Sciatic nerve (tissue), 2 donors: ENCODE measurements around the gene MMP25. TPM values are rescaled to one million over a fixed set of nuclear protein-coding genes. Genes with fewer than 3 reads are reported as not detected.
A peak's percentile ranks its signal among the peaks of the same experiment; 100 is the strongest.

Experiments used
- ATAC-seq: fragments of 200-7000 bp; cut with Tn5 transposase; one replicate; pipeline ENCODE4 v1.9.1; 2020; ENCODE audit warnings: mild to moderate bottlenecking, moderate library complexity
- DNase-seq: peaks from one replicate; pipeline ENCODE4 v3.0.0-alpha.2; 2020; ENCODE audit warnings: low spot score
- intact Hi-C: fragments of 100-400 bp; cut with DNase I; formaldehyde crosslinking; loops from one replicate; pipeline ENCODE4 v1.14.2; 2022
- total RNA-seq: library from RNA; stranded (reverse); fragmentation: NEBNext Ultra II Directional; extraction: Animal tissue kit (Norgen Biotek cat#: 25700); gene quantifications from one replicate; pipeline ENCODE4 v1.2.1, GENCODE V29; 2021
- donor health status: DM: no; HTN: no; CAD: no.
- donor health status: DM: no; HTN: no; CAD: no.

Gene MMP25
- total RNA-seq, 1 donor from 2014 or later, result 9.1 TPM

DNA sequence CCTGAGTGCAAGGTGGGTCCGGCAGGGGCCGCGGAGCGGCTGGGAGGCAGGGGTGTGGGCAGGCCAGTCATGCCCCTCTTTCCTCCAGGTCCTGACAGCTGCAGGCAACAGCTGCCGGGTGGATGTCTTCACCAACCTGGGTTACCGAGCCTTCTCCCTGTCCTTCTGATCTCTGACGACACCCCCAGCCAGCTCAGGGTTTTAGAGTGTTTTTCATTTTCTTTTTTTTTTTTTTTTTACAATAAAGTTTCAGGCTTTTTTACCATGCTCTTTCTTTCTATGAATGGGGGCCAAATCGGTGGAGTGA, 18.9 kb upstream of the MMP25 start:
- ATAC-seq (no peak), DNase-seq (no peak)
- intact Hi-C loops, result no loop called here

GRCh38 chr16:3027983-3028715, 18.2 kb upstream of the MMP25 start:
- DNase-seq (peak; percentile 82), ATAC-seq (no peak)
- intact Hi-C loops, result no loop called here

- intact Hi-C loops, result no loop called here
- no peak for DNase-seq
- ATAC-seq, result no peak
Observed at GRCh38 chr16:3028716-3029319, 17.5 kb upstream of the MMP25 start.

GRCh38 chr16:3029491-3030221, 16.7 kb upstream of the MMP25 start:
- intact Hi-C loops, result no loop called here
- no peak for DNase-seq
- no peak for ATAC-seq

DNA sequence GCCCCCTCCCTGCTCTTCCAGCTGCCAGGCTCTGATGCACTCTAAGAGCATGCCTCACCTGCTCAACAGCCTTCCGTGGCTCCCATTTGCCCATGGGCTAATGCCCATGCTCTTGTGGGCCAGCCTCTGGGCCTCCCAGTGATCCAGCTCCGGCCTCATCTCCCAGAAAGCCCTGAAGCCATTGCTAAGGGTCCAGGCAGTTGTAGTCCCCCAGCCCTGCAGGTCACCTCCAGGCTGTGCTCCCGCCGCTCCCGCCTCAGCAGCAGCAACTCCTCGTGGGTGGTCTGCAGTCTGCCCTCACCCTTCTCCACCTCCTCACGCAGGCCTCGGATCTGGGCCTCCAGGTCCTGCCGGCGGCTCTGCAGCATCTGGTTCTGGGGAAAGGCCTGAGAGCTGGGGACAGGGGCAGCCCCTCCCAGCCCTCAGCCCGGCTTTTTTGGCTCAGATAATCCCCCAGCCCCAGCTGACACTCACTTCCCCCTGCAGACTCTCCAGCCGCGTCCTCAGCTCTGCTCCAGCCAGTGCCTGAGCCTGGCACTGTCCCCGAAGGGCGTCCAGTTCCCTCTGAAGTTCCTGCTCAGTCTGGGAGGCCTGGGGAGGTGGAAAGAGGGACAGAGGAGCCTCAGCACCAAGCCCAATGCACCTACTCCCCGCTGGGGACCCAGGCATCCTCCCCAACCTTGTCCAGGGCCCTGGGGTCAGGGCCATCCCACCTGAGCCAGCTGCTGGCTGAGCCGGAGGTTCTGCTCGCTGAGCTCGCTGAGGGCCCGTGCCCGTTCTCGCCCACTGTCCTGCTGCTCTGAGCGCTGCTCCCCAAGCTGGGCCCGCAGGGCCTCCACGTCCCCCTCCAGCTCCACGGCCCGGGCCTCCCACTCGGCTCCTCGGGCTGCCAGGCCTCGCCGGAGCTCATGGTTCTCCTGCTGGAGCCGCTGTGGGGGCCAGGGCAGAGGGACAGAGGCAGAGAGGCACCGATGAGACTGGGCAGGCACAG, 15.8 kb upstream of the MMP25 start:
- ATAC-seq, result no peak
- intact Hi-C loops, result no loop called here

DNA sequence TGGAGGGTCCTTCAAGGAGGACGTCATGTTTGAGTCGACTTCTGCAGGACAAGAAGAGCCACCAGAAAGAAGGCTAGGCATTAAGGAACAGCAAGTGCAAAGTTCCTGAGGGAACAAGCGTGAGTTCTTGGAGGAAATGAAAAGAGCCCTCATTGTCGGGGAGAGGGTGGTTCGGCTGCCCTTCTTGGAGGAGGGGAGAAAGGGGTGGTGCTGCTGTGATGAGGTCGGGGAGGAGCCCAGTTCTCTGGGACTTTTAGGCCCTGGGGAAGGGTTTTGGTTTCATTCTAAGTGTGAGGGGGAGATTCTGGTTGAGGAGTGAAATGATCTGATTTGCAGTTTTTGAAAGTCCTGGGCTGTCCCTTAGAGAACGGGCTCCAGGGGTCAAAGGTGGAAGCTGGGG, 13.7 kb upstream of the MMP25 start:
- intact Hi-C loops, result no loop called here
- DNase-seq, result no peak
- no peak for ATAC-seq

More for the DNA sequence above, 15.8 kb upstream of the MMP25 start:
- no peak for DNase-seq

- intact Hi-C loops, result no loop called here
- no peak for ATAC-seq
- no peak for DNase-seq
Observed at GRCh38 chr16:3035289-3035971, 10.9 kb upstream of the MMP25 start.

DNA sequence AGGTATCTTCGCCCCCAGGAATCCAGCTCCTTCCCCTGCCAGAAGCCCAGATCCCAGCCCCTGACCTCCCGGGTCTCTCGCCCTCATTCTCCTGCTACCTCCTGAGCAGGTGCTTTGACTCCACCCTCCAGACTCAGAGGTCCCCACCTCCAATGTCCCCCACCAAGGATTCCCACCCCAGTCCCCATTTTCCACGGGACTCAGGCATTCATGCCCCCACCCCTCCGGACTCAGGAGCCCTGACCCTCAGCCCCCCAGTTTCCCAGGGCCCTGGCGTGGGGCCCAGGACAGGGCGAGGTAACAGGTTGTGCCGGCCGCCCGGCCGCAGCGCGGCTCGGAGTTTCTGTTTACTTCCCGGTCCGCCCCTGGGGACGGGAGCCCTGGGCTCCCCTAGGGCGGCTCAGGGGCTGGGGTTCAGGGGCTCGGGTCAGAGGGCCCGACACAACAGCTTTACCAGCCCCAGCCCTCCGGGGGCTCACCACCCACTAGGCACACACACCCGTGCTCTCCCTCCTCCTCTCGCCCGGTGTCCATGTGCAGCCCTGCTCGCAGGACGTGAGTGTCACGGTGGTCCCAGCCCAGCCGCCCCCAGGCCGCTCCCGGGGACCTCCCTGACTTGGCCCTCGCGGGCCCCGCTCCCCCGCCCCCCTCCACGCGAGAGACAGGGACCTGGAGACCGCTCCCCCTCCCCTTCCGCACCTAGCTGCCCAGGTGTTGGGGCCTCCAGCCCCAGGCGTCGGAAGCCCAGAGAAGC, 10.2 kb upstream of the MMP25 start:
- intact Hi-C loops, result no loop called here
- DNase-seq (no peak), ATAC-seq (no peak)

DNA sequence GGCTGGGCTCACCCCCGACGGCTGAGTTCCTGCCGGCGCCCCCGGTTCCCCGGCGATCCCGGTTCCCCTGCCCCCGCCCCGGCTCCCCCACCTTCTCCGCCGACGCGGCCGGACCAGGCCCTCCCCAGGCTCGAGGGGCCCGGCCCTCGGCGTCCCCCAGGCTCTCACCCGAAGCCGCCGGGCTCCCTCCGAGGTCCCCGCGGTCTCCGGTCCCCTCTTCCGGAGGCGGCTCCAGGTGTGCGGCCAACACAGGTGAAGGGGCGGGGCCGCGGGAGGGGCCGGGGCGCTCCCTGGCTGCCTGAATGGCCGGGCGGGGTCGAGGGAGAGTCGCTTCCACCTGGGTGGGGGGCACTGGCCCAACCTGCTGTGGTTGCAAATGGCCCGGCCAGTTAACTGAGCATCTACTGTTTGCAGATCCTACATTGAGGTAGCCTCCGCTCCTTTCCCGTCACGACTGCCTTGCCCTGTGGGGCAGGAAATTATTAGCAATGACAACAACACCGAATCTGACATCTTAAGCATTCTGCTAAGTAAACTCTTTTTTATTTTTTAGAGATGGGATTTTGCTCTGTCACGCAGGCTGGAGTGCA, 9.5 kb upstream of the MMP25 start, which contains the start of gene BICDL2:
Gene BICDL2 (minus strand): TSS at position 219 of the 590 bp plus-strand sequence. CDS start 1,448 bp downstream, outside the sequence.
- intact Hi-C loops, result no loop called here
- DNase-seq (no peak), ATAC-seq (no peak)

DNA sequence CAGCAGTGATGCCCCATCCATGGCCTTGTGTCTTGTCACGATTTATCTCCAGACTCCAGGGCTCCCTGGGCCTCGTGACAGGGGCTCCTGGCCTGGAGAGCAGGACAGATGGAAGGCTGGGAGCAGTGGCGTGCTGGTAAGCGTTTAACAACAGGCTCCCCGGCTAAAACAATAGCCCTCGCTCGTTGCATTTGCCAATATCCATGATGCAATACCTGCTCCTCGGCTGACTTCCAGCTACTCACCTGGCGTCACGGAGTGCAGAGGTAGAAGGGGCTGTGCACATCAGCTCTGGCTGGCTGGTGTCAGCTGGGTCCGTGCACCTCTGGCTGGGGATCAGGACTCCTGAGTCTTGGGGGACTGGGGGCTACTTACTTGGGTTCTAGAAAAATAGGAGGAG, 8.1 kb upstream of the MMP25 start:
- ATAC-seq (no peak), DNase-seq (no peak)
- intact Hi-C loops, result no loop called here

DNA sequence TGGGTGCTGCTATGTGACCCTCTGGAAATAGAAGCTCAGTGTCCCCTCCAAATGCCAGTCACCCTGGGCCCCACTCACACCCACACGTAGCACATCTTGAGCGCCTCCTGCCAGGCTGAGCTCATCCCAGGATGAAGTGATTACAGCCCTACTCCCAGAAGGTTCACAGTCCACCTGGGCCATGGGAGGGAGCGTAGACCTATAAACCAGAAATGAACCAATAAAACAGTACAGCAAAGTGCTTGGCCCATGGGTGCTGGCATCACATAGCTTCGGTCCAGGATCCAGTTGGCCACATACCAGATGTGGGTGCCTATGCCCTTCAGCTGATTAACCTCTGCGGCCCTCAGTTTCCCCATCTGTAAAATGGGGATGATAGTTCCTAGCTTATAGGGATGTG, 7.5 kb upstream of the MMP25 start:
- ATAC-seq (no peak), DNase-seq (no peak)
- intact Hi-C loops, result no loop called here

DNA sequence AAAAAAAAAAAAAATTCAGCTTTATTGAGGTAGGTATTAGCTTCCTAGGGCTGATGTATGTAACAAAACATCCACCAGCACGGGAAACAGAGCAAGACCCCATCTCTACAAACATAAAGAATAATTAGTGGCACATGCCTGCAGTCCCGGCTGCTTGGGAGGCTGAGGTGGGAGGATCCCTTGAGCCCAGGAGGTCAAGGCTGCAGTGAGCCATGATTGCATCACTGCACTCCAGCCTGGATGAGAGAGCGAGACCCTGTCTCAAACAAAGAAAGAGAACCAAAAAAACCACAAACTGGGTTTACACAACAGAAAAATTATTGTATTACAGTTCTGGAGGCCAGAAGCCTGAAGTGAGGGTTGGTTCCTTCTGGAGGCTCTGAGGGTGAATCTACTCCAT, 4.0 kb upstream of the MMP25 start:
- DNase-seq (no peak), ATAC-seq (no peak)
- intact Hi-C loops, result no loop called here

DNA sequence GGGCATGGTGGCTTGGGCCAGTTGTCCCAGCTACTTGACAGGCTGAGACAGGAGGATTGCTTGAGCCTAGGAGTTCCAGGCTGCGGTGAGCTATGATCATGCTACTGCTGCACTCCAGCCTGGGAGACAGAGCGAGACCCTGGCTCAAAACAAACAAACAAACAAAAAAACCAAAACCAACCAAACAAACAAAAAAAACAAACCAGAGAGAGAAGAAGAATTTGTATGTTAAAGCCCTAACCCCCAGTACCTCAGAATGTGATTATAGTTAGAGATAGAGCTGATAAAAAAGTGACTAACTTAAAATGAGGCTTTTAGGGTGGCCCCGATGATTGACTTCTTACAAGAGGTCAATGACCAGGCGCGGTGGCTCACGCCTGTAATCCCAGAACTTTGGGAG, 1.7 kb upstream of the MMP25 start:
- ATAC-seq (no peak), DNase-seq (no peak)
- intact Hi-C loops, result no loop called here

DNA sequence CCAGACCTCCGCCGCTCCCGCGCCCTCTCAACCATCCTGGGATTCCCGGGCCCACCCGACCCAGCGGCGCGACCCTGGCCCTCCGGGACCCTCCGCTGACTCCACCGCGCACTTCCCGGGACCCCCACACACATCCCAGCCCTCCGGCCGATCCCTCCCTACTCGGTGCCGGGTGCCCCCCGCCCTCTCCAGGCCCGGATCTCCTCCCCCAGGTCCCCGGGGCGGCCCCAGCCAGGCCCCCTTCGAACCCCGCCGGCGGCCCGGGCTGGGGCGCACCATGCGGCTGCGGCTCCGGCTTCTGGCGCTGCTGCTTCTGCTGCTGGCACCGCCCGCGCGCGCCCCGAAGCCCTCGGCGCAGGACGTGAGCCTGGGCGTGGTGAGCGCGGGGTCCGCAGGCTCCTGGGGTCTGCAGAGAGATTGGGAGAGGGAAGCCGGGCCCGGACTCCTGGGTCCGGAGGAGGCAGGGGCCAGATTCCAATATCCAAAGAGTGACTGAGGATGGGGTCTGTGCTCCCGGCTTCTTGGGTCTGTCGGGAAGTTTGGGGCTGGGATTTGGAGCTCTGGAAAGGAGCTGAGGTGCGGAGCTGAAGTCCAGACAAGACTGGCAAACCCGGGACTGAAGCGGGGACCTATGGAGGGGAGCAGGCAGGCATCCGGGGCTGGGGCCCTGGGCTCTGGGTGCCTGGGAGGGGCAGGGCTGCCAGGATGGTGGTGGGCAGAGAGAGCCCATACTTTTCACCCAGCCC, 453 bp downstream of the MMP25 start:
- intact Hi-C loops, result no loop called here
- ATAC-seq, result peak; percentile 19
- no peak for DNase-seq

DNA sequence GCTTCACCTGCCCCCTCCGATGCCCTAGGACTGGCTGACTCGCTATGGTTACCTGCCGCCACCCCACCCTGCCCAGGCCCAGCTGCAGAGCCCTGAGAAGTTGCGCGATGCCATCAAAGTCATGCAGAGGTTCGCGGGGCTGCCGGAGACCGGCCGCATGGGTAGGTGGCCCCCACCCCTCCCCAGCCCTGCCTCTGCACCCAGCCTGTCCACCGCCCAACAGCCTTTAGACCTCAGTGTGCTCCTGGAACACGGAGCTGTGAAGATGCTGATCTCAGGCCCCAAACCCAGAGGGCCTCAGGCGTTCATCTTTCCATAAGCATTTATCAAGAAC, 993 bp downstream of the MMP25 start:
- intact Hi-C loops, result no loop called here
- DNase-seq (no peak), ATAC-seq (no peak)

DNA sequence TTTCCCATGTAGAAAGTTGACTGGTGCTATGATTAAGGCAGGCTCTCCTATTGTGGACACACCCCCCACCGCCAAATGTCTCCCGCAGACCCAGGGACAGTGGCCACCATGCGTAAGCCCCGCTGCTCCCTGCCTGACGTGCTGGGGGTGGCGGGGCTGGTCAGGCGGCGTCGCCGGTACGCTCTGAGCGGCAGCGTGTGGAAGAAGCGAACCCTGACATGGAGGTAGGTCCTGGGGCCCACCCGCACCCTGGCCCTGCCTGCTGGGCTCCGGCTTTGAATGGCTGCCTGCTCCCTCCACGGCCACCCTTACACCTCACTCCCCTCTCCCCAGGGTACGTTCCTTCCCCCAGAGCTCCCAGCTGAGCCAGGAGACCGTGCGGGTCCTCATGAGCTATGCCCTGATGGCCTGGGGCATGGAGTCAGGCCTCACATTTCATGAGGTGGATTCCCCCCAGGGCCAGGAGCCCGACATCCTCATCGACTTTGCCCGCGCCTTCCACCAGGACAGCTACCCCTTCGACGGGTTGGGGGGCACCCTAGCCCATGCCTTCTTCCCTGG, 3.6 kb downstream of the MMP25 start:
- ATAC-seq, result no peak
- intact Hi-C loops, result loop anchor here (10.0 kb wide), 2 partner anchors 65 to 115 kb away; partner anchors contain the start of gene ZNF205
- no peak for DNase-seq

- intact Hi-C loops, result loop anchor here (10.0 kb wide), 2 partner anchors 64 to 114 kb away; partner anchors contain the start of gene ZNF205
- ATAC-seq, result no peak
- DNase-seq, result no peak
Observed at GRCh38 chr16:3050487-3050886, 4.1 kb downstream of the MMP25 start.
